Occipital lobe (tissue), 2 donors: Measurements from ENCODE around the gene SORCS2. TPM values are rescaled to one million over a fixed set of nuclear protein-coding genes. Genes with fewer than 3 reads are reported as not detected.

Experiments used
- DNase-seq: peaks from one replicate; lab custom pipeline; 2025; lab: John Stamatoyannopoulos, UW
- total RNA-seq: library from RNA; depleted of rRNA; stranded (reverse); fragments of >200 nt; gene quantifications from one replicate; pipeline ENCODE4 v1.2.3, GENCODE V29; 2014

Gene SORCS2
- total RNA-seq, 1 donor from 2014 or later: 4.1 TPM

GRCh38 chr4:7286798-7287197, 94.5 kb downstream of the SORCS2 start:
- no peak for DNase-seq

DNA sequence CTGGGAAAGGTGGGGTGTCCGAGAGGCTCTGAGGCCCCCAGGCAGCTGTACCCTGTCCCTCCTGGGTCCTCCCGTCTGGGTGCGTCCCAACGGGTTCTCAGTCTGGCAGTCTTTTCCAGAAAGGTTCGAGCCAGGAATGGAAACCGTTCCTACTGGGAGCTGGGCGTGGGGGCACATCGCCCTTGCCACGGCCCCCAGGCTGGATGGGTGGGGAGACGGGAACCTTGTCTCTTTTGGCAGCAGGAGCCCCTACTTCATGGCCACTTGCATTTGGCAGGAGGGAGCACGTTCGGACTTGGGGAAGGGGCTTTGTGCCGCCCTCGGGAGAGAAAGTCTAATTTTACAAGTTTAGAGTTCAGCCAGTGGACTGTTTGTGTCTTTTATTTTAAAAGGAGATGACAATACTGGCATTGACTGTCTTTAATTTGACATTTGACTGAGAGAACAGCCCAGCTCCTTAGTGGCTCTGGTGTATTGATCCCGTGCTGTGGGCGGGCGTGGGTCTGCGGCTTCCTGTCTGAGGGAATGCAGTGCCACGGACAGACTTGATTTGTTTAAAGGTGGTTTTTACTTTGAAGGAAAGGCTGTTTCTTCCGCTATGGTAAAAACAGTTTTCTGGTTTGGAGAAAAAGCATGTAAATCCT, 95.1 kb downstream of the SORCS2 start:
- no peak for DNase-seq

GRCh38 chr4:7287918-7288280, 95.6 kb downstream of the SORCS2 start:
- DNase-seq: no peak

- no peak for DNase-seq
Observed at GRCh38 chr4:7288751-7289523, 96.6 kb downstream of the SORCS2 start.

DNA sequence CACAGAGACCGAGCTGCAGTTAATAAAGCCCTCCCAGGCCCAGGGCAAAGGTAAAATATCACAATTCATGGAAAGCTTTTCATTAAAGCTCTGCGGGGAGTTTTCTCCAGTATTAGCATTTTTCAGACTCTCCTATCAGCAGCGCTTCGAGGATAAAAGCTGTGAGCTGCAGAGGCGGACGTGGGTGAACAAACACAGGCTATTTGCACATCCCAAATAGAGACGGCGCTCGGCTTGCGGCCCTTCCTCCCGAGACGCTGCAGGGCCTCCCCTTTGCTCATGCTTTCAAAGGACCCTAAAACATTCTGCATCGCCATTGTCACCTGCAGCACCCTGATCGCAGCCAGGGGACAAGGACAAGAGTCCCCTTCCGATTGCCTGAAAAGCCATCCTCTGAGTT, 97.3 kb downstream of the SORCS2 start:
- no peak for DNase-seq

- DNase-seq: peak; percentile 34
Observed at GRCh38 chr4:7291372-7292114, 99.2 kb downstream of the SORCS2 start.

- no peak for DNase-seq
Observed at GRCh38 chr4:7293703-7294102, 101.4 kb downstream of the SORCS2 start.

DNA sequence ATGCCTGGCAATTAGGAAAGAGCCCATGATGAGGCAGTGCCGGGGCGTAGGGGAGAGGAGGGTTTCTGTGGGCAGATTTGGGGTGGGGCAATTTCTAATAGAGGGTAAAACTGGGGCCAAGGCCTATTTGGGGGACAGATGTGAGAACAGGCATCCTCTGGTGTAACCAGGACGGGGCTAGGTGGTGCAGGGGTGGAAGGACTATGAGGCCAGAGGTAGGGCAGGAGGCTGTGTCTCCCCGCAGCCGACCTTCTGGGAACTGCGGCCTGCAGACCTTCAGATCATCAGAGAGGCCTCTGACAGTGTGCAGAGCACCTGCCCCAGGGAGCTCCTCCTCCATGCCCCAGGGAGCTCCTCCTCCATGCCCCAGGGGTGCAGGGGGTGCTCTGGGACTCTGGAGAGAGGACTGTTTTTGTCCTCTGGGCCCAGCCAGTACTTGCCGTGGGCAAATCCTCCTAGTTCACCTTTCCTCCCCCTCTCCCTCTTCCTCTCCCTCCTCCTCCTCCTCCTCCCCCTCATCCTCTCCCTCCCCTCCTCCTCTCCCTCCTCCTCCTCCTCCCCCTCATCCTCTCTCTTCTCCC, 101.9 kb downstream of the SORCS2 start:
- DNase-seq: no peak

GRCh38 chr4:7295197-7295910, 103.0 kb downstream of the SORCS2 start:
- DNase-seq: peak; percentile 79

DNA sequence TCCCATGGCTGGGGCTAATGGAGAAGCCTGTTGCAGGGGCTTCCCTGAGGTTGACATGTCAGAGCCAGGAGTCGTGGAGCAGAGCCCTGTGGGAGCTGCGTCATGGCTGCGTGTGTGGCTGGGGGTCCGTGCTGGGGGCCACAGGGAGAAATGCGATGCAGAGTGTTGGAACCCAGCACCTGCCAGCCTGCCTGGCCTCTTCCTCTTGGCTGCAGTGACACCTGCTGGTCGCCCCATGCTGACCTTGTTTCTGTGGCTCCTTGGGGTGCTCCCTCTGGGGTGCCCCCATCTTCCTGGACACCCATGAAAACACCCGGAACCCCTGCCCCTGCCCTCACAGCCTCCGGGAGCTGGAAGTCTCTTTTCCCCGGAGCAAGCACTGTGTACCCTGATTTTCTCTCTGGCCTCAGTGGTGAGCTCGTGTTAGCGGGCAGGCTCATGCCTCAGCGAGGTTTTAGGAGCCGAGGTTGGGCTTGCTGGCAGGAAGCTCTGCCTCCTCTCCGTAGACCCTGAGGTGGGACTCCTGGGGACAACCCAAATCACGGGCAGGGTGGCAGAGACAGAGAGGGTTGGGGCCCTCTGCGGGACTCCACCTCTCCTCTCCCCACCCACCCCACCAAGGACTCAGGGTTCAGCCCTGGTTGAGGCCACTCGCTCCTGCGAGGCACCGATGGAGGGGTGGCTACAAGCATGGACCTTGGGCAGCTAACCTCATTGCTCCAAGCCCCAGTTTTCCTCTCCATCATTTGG, 103.7 kb downstream of the SORCS2 start:
- DNase-seq: peak; percentile 33

DNA sequence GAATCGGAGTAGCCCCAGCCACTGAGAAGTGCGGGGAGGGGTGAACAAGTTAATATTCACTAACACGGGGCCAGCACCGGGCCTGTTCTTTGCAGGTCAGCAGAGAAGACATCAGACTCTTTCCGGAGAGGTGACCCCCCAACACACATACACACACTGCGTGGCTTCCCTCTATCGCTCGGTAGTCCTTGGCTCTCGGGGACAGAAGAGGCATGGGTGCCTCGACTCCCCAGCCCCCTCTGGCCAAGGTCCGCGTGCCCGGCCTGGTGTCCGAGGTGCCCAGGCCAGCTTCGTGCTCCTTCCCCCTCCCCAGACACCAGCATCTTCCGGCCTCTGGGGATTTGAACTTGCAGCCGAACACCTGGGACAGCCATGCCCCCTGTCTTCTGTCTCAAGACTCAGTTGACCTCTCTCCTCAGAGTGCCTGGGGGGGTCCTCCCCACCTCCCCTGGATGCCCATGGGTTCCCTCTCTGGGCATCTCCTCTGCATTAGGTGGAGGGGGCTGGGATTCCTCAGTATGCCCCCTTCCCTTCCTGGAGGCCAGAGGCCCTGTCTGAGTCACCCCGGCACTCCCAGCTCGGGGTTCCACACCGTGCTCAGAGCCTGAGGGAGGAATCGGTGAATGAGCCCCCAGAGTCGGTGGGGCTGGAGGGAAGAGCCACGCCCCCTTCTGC, 104.5 kb downstream of the SORCS2 start:
- no peak for DNase-seq

DNA sequence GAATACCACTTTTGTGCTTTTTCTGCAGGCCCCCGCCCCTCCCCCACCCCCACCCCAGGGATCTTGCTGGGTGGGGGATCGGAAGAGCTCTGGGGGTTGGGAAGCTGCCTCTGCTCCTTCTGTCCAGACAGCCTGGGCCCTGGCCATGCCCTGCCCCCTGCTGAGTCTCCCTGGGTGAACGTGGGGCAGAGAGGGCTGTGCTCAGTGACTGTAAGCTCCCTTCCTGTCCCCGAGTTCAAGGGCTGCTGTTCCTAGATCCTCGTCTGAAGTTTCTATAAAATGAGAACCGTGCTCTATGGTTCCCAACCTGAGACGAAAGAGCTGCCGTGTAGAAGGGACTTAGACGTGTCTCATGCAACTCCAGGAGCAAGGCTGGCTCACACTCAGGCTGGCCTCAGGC, 105.0 kb downstream of the SORCS2 start:
- DNase-seq: no peak

DNA sequence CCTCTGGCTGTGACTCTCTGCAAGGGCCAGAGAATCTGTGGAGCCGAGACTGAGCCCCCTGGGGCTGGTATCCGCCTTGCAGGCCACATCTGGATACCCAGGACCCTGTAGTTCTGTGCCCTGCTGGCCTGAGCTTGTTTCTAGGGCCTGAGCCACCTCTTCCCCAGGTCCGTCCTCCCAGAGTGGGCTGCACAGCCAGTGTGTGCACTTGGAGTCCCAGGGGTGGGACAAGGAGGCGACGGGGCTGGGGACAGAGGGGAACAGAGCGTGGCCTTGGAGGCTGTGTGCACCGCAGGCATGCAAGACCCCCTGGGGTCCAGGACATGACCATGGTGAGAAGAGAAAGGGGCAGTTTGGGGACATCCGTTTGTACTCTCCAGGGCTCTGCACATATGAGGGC, 105.5 kb downstream of the SORCS2 start:
- DNase-seq: no peak

- DNase-seq: no peak
Observed at GRCh38 chr4:7298619-7299009, 106.3 kb downstream of the SORCS2 start.

- DNase-seq: no peak
Observed at GRCh38 chr4:7299010-7299907, 106.9 kb downstream of the SORCS2 start.

DNA sequence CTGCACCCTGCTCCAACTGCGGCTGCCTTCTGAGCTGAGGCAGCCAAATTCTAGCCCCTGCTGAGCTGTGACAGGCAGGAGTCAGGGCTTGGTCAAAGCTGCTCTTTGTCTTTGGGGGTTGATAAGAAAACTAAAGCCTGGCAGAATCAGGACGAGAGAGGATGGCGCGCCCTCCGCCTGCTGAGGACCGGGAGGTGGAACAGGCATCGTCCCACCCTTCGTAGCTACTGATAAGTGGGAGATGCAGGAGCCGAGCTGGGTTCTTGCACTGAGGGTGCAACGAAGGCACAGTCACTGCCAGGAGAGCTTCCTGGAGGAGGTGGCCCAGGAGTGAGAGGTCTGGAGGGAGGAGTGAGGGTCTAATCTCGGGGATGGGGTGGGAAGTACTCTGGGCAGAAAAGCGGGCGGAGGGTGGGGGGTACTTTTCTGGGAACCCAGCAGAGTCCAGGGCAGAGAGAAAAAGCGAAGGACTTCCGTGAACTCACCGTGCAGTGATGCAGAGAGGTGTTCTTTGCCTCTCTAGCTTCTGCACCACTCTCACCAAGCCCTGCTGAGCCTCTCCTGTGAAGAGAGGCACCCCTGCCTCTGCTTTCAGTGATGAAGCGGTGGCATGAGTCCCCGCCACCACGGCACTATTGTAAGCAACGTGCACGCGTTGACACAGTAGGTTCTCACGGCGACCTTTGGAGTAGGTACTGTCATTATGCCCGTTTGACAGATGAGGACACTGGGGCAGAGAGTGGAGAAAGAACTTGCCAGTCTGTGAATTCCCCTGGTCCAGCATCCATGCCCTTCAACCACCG, 107.8 kb downstream of the SORCS2 start:
- DNase-seq: no peak

- DNase-seq: no peak
Observed at GRCh38 chr4:7300711-7301095, 108.4 kb downstream of the SORCS2 start.

GRCh38 chr4:7301126-7301785, 108.9 kb downstream of the SORCS2 start:
- no peak for DNase-seq
